ENCODE data around the gene BRD4.

BRD4 gene

DNA sequence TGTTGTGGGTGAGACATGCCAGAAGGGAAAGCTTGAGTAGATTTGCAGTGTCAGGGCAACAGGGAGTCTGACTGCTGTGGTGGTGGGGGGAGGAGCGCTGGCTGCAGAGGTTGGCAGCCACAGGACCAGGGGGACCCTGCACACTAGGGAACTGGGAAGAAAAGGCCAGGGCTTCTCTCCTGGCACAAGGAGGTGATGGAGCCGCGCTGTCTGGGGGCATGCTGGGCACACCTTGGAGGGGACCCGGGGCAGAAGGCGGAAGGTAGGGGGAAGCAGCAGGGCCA, 86.2 kb downstream of the BRD4 start:
- CTCF ChIA-PET = interaction anchor here (1.1 kb wide), 1 partner anchor 91 kb away, joined by 3 read pairs; no protein-coding TSS in a partner anchor
- TF ChIP-seq, protein P1, sequence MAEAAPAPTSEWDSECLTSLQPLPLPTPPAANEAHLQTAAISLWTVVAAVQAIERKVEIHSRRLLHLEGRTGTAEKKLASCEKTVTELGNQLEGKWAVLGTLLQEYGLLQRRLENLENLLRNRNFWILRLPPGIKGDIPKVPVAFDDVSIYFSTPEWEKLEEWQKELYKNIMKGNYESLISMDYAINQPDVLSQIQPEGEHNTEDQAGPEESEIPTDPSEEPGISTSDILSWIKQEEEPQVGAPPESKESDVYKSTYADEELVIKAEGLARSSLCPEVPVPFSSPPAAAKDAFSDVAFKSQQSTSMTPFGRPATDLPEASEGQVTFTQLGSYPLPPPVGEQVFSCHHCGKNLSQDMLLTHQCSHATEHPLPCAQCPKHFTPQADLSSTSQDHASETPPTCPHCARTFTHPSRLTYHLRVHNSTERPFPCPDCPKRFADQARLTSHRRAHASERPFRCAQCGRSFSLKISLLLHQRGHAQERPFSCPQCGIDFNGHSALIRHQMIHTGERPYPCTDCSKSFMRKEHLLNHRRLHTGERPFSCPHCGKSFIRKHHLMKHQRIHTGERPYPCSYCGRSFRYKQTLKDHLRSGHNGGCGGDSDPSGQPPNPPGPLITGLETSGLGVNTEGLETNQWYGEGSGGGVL (tag by site-specific recombination; IDR thresholded peaks at IDR 0.05) = no peak
- TF ChIP-seq ZNF112 (tag by site-specific recombination; IDR thresholded peaks at IDR 0.05) (no peak), ZNF354C (tag by site-specific recombination; IDR thresholded peaks at IDR 0.05; ENCODE audit: borderline replicate concordance, low read depth) (no peak), ZNF174 (tag by site-specific recombination; IDR thresholded peaks at IDR 0.05) (no peak), ZNF221 (tag by site-specific recombination; IDR thresholded peaks at IDR 0.05; ENCODE audit: borderline replicate concordance) (no peak), ZNF341 (tag by site-specific recombination; IDR thresholded peaks at IDR 0.05; ENCODE audit: low read depth) (no peak), GFI1B (tag by site-specific recombination; IDR thresholded peaks at IDR 0.05) (no peak), HOXC10 (CRISPR knock-in tag; IDR thresholded peaks at IDR 0.05) (no peak)
- TF ChIP-seq, protein P2, sequence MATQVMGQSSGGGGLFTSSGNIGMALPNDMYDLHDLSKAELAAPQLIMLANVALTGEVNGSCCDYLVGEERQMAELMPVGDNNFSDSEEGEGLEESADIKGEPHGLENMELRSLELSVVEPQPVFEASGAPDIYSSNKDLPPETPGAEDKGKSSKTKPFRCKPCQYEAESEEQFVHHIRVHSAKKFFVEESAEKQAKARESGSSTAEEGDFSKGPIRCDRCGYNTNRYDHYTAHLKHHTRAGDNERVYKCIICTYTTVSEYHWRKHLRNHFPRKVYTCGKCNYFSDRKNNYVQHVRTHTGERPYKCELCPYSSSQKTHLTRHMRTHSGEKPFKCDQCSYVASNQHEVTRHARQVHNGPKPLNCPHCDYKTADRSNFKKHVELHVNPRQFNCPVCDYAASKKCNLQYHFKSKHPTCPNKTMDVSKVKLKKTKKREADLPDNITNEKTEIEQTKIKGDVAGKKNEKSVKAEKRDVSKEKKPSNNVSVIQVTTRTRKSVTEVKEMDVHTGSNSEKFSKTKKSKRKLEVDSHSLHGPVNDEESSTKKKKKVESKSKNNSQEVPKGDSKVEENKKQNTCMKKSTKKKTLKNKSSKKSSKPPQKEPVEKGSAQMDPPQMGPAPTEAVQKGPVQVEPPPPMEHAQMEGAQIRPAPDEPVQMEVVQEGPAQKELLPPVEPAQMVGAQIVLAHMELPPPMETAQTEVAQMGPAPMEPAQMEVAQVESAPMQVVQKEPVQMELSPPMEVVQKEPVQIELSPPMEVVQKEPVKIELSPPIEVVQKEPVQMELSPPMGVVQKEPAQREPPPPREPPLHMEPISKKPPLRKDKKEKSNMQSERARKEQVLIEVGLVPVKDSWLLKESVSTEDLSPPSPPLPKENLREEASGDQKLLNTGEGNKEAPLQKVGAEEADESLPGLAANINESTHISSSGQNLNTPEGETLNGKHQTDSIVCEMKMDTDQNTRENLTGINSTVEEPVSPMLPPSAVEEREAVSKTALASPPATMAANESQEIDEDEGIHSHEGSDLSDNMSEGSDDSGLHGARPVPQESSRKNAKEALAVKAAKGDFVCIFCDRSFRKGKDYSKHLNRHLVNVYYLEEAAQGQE (tag by site-specific recombination; IDR thresholded peaks at IDR 0.05) = no peak
- H3K36me3 ChIP-seq (ENCODE audit: control insufficient read depth in 2 of 2, insufficient read depth in 1 of 2, low read length in 2 of 2) = peaks cover 5 to 91% of the 10 kb centered on the region in 2 experiments; a peak in 1 of 3 replicates
- H3K27ac ChIP-seq (ENCODE audit: extremely low read depth, low read depth, low read length) = no peak overlapping the region
- H3K9me3 ChIP-seq (ENCODE audit: control insufficient read depth, insufficient read depth, low read depth, low read length) = no peaks in the 10 kb centered on the region
- H3K4me1 ChIP-seq (ENCODE audit: control insufficient read depth, insufficient read depth, low read length) = no peaks in the 10 kb centered on the region
- POLR2A ChIA-PET = interaction anchor here (0.6 kb wide), 1 partner anchor 48 kb away, joined by 4 read pairs; no protein-coding TSS in a partner anchor
- no peak overlapping the region for H3K4me3 ChIP-seq (ENCODE audit: low read depth, low read length)

DNA sequence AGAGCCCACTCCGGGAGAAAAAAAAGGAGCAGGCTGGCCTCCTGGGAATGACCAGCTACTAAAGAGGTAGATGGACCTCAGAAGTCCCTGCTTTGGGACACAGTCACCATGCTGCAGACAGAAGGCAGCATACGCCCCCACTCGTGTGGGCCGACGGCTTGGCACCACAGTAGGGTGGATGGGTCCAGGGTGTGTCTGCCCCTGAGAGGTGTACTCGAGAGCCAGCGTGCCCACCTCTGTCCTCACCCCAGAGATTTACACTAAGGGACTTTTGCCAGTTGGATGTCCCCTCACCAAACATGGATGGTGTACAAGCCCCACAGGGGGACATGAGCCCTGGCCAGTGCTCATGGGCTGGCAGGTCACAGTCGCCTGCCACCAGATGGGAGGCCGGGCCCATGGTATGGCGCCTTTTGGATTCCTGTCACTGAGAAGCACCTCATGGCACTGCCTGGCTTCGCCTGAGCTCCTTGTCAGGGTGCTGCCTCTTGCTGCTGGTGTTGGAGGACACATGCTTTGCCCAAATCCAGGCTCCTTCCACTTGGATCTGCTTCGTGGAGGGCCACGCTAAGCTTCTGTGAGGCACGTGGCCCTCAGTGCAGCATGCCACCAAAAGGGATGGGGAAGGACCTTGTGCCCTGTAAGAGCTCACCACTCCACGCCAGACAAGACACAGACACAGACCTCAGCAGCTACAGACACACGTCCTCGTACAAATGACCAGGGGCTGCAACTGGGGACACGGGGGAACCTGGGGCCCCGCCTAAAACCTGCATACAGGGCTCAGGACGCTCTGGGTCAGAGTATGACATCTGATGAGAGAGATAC, 86.8 kb downstream of the BRD4 start:
- Histone ChIP-seq H3K9me3 (ENCODE audit: control insufficient read depth, insufficient read depth, low read depth, low read length) (no peaks in the 10 kb centered on the region), H3K27ac (ENCODE audit: extremely low read depth, low read depth, low read length) (no peak overlapping the region), H3K4me1 (ENCODE audit: control insufficient read depth, insufficient read depth, low read length) (no peaks in the 10 kb centered on the region), H3K36me3 (ENCODE audit: control insufficient read depth in 2 of 2, insufficient read depth in 1 of 2, low read length in 2 of 2) (peaks cover 5 to 91% of the 10 kb centered on the region in 2 experiments; a peak in 1 of 3 replicates), H3K4me3 (ENCODE audit: low read depth, low read length) (no peak overlapping the region)
- POLR2A ChIA-PET = interaction anchor here (0.6 kb wide), 1 partner anchor 47 kb away, joined by 4 read pairs; no protein-coding TSS in a partner anchor
- CTCF ChIA-PET = interaction anchor here (0.7 to 1.1 kb wide), 2 partner anchors 91 to 146 kb away, joined by 3 read pairs; no protein-coding TSS in a partner anchor
- TF ChIP-seq SCRT1 (tag by site-specific recombination; IDR thresholded peaks at IDR 0.05; ENCODE audit: borderline replicate concordance) = no peak
- no peak for TF ChIP-seq REPIN1 (tag by site-specific recombination; IDR thresholded peaks at IDR 0.05; ENCODE audit: low read depth)
- no peak for TF ChIP-seq GLI2 (tag by site-specific recombination; IDR thresholded peaks at IDR 0.05; ENCODE audit: borderline replicate concordance, low read depth)
- no peak for TF ChIP-seq ZNF140 (tag by site-specific recombination; IDR thresholded peaks at IDR 0.05)
- no peak for TF ChIP-seq ZBTB21 (tag by site-specific recombination; IDR thresholded peaks at IDR 0.05)
- TF ChIP-seq ZNF768 (tag by site-specific recombination; IDR thresholded peaks at IDR 0.05) = no peak
- no peak for TF ChIP-seq ZNF138 (tag by site-specific recombination; IDR thresholded peaks at IDR 0.05; ENCODE audit: borderline replicate concordance)
- TF ChIP-seq ZNF837 (tag by site-specific recombination; IDR thresholded peaks at IDR 0.05) = no peak
- TF ChIP-seq ZFP3 (tag by site-specific recombination; IDR thresholded peaks at IDR 0.05; ENCODE audit: low read depth) = no peak
- no peak for TF ChIP-seq ZNF624 (tag by site-specific recombination; IDR thresholded peaks at IDR 0.05)
- TF ChIP-seq, protein P3, sequence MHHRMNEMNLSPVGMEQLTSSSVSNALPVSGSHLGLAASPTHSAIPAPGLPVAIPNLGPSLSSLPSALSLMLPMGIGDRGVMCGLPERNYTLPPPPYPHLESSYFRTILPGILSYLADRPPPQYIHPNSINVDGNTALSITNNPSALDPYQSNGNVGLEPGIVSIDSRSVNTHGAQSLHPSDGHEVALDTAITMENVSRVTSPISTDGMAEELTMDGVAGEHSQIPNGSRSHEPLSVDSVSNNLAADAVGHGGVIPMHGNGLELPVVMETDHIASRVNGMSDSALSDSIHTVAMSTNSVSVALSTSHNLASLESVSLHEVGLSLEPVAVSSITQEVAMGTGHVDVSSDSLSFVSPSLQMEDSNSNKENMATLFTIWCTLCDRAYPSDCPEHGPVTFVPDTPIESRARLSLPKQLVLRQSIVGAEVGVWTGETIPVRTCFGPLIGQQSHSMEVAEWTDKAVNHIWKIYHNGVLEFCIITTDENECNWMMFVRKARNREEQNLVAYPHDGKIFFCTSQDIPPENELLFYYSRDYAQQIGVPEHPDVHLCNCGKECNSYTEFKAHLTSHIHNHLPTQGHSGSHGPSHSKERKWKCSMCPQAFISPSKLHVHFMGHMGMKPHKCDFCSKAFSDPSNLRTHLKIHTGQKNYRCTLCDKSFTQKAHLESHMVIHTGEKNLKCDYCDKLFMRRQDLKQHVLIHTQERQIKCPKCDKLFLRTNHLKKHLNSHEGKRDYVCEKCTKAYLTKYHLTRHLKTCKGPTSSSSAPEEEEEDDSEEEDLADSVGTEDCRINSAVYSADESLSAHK (tag by site-specific recombination; IDR thresholded peaks at IDR 0.05) = no peak
- no peak for TF ChIP-seq TCF7L2 (IDR thresholded peaks at IDR 0.05; ENCODE audit: borderline replicate concordance, low read depth, low read length)
- TF ChIP-seq ZNF354C (tag by site-specific recombination; IDR thresholded peaks at IDR 0.05; ENCODE audit: borderline replicate concordance, low read depth) = no peak
- TF ChIP-seq ZXDB (tag by site-specific recombination; IDR thresholded peaks at IDR 0.05) = no peak
- TF ChIP-seq, protein P4, sequence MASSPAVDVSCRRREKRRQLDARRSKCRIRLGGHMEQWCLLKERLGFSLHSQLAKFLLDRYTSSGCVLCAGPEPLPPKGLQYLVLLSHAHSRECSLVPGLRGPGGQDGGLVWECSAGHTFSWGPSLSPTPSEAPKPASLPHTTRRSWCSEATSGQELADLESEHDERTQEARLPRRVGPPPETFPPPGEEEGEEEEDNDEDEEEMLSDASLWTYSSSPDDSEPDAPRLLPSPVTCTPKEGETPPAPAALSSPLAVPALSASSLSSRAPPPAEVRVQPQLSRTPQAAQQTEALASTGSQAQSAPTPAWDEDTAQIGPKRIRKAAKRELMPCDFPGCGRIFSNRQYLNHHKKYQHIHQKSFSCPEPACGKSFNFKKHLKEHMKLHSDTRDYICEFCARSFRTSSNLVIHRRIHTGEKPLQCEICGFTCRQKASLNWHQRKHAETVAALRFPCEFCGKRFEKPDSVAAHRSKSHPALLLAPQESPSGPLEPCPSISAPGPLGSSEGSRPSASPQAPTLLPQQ (tag by site-specific recombination; IDR thresholded peaks at IDR 0.05) = no peak

Measured in HEK293 (cell line).